Stimulated activated CD8-positive, alpha-beta memory T cell treated with anti-CD3 and anti-CD28 coated beads, Interleukin-7, amount 100 ng/mL, for 24 hours (primary cell): Measurements from ENCODE around the gene EPB41L4A.

Source experiments
- DNase-seq: peaks from one replicate; pipeline ENCODE4 v3.0.0-alpha.2; 2020; ENCODE audit warnings: low read depth

EPB41L4A gene

GRCh38 chr5:112353678-112354077, 65.4 kb downstream of the EPB41L4A start:
- DNase-seq = no peak

- no peak for DNase-seq
These were observed 67.9 kb downstream of the EPB41L4A start for GRCh38 chr5:112351225-112351624.

- DNase-seq = no peak
These were observed 68.5 kb downstream of the EPB41L4A start for GRCh38 chr5:112350626-112351025.

GRCh38 chr5:112349371-112349770, 69.7 kb downstream of the EPB41L4A start:
- no peak for DNase-seq

GRCh38 chr5:112348915-112349314, 70.2 kb downstream of the EPB41L4A start:
- no peak for DNase-seq

GRCh38 chr5:112348387-112348786, 70.7 kb downstream of the EPB41L4A start:
- DNase-seq = no peak

- no peak for DNase-seq
These were observed 72.5 kb downstream of the EPB41L4A start for GRCh38 chr5:112346411-112347044.

- DNase-seq = no peak
These were observed 74.5 kb downstream of the EPB41L4A start for GRCh38 chr5:112344540-112344939.

- DNase-seq = no peak
These were observed 76.7 kb downstream of the EPB41L4A start for GRCh38 chr5:112342389-112342788.

GRCh38 chr5:112339761-112340160, 79.3 kb downstream of the EPB41L4A start:
- DNase-seq = no peak

GRCh38 chr5:112338681-112339337, 80.3 kb downstream of the EPB41L4A start:
- no peak for DNase-seq

- DNase-seq = no peak
These were observed 85.7 kb downstream of the EPB41L4A start for GRCh38 chr5:112333331-112333781.

- DNase-seq = no peak
These were observed 87.2 kb downstream of the EPB41L4A start for GRCh38 chr5:112331892-112332291.

GRCh38 chr5:112329419-112330090, 89.5 kb downstream of the EPB41L4A start:
- no peak for DNase-seq

- DNase-seq = no peak
These were observed 95.9 kb downstream of the EPB41L4A start for GRCh38 chr5:112323166-112323565.

GRCh38 chr5:112320408-112320807, 98.7 kb downstream of the EPB41L4A start:
- DNase-seq = no peak

- DNase-seq = no peak
These were observed 100.7 kb downstream of the EPB41L4A start for GRCh38 chr5:112318346-112318745.

- no peak for DNase-seq
These were observed 101.2 kb downstream of the EPB41L4A start for GRCh38 chr5:112317866-112318265.

GRCh38 chr5:112316731-112317130, 102.3 kb downstream of the EPB41L4A start:
- DNase-seq = no peak

GRCh38 chr5:112316006-112316405, 103.1 kb downstream of the EPB41L4A start:
- no peak for DNase-seq

GRCh38 chr5:112312295-112313275, 106.5 kb downstream of the EPB41L4A start:
- DNase-seq = no peak

GRCh38 chr5:112310746-112311145, 108.3 kb downstream of the EPB41L4A start:
- DNase-seq = no peak
